Astrocyte of the spinal cord (primary cell): ENCODE results near the gene KIF3A.
A peak's percentile ranks its signal among the peaks of the same experiment; 100 is the strongest.

Experiments
- DNase-seq: peaks from one replicate; pipeline ENCODE4 v3.0.0; 2011; ENCODE audit warnings: low read depth, low spot score
- H3K4me3 ChIP-seq: 2 replicates; pipeline ENCODE4 v1.5.1; 2011; ENCODE audit warnings: low read depth, mild to moderate bottlenecking, low read length, moderate library complexity
- in situ Hi-C: cut with HindIII; loops from 2 replicates; pipeline ENCODE4 v1.10.0; 2017; ENCODE audit warnings: low sequenced_read_pairs
- TF ChIP-seq, protein P1 (sequence below): IDR thresholded peaks from 2 replicates; pipeline ENCODE4 v1.5.1; 2012; ENCODE audit warnings: low read depth, mild to moderate bottlenecking, low read length, inconsistent platforms

The KIF3A gene

DNA sequence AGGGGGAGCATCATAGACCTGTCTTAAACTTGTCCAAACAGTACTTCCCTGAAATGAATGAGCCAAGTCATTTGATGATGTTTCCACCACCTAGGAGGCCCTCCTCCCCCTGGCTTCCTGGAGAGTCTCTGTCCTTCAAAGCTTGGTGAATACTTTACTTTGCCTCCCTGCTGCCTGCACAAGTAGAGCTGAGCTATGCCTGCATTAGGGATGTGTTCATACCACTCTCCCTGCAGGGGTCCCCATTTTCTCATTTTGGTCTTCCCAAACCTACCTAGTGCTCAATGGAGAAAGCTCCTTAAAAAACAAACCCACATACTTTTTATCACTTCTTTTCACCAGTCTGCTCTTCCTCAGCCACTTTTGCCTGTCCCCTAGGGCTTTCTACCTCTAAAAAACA, 17.6 kb upstream of the KIF3A start:
- in situ Hi-C loops: no loop called here
- H3K4me3 ChIP-seq: no peak overlapping the region
- TF ChIP-seq, protein P1, sequence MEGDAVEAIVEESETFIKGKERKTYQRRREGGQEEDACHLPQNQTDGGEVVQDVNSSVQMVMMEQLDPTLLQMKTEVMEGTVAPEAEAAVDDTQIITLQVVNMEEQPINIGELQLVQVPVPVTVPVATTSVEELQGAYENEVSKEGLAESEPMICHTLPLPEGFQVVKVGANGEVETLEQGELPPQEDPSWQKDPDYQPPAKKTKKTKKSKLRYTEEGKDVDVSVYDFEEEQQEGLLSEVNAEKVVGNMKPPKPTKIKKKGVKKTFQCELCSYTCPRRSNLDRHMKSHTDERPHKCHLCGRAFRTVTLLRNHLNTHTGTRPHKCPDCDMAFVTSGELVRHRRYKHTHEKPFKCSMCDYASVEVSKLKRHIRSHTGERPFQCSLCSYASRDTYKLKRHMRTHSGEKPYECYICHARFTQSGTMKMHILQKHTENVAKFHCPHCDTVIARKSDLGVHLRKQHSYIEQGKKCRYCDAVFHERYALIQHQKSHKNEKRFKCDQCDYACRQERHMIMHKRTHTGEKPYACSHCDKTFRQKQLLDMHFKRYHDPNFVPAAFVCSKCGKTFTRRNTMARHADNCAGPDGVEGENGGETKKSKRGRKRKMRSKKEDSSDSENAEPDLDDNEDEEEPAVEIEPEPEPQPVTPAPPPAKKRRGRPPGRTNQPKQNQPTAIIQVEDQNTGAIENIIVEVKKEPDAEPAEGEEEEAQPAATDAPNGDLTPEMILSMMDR: peak; percentile 36
- DNase-seq: peak; percentile 43

DNA sequence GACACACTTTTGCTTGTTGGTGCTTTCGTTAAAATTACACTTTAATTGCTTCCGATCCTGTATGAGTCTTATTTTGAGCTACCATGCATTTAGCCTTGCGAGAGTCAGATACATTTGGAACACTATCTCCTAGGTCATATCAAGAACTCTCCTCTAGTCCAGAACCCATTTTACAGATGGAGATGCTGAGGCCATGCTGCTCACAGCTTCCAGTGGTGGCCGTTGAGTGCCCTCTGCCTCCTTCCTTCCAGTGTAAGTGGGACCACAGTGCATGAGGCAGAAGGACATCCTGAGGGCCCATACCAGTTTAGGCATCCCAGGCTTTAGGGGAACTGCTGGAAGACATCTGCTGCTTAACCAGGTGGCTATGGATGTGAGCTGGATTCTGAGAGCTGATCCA, 16.8 kb upstream of the KIF3A start:
- H3K4me3 ChIP-seq: no peak overlapping the region
- no peak for DNase-seq
- in situ Hi-C loops: no loop called here
- TF ChIP-seq, protein P1: no peak

DNA sequence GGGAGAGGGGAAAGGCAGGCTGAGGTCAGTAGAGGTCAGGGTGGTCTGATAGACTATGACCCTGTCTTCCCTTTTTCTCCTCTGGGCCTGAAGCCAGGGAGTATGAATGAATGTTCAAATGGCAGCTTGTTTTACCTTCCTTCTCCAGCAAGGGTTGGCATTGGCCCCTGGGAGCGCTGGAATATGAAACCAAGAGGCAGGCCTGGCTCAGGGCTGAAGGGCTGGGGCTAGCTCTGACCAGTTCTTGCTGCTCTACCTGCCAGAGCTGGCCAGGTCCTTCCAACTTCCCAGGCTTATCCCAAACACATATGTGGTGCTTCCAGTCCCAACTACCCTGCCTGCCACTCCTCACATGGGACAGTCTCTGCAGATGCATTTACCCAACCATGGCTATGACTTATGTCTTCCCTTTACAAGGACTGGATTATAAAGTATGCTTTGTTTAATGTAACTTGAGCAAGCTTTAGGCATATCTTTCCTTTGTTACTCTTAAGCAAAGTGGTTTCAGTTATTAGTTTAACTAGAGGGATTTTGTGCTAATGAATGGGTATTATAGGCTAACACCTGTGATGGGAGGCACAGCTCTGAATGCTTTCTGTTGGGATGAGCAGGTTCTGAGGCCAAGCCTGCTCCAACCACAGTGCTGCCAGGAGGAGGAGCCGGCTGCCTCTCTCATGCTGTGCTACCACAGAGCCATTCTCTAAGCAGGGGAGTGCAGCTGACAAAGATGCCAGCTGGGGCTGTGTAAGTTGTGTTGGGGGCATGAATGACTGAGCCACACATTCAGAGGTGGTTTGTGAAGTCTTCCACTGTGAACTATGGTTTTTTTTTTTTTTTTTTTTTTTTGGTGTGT, 16.0 kb upstream of the KIF3A start:
- DNase-seq: no peak
- in situ Hi-C loops: no loop called here
- H3K4me3 ChIP-seq: no peak overlapping the region
- TF ChIP-seq, protein P1: peak; percentile 21

DNA sequence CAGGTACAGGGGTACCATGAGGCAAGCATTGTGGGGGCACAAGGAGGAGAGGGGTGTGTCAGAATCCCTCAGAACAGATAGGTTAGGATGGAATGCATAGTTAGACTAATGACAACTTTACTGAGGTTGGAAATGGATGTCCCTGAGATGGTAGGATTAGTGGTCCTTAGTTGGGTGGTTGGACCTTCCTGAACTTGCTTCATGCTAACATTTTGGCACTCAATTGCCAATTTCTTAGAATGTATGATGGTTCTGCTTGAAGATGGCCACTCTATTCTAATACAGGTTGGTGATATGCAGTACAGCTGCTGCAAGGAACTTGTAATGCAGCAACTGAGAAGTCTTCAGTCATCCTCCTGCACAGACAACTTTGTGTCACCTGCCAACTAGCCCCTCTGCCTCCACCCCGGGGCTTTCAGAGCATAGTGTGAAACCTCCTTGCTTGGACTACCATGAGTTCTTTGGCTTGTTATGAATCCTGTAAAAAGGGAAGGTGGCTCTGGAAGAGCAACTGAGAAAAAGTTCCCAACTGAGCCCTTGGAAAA, 15.3 kb upstream of the KIF3A start:
- in situ Hi-C loops: no loop called here
- no peak overlapping the region for H3K4me3 ChIP-seq
- DNase-seq: no peak
- TF ChIP-seq, protein P1: no peak

DNA sequence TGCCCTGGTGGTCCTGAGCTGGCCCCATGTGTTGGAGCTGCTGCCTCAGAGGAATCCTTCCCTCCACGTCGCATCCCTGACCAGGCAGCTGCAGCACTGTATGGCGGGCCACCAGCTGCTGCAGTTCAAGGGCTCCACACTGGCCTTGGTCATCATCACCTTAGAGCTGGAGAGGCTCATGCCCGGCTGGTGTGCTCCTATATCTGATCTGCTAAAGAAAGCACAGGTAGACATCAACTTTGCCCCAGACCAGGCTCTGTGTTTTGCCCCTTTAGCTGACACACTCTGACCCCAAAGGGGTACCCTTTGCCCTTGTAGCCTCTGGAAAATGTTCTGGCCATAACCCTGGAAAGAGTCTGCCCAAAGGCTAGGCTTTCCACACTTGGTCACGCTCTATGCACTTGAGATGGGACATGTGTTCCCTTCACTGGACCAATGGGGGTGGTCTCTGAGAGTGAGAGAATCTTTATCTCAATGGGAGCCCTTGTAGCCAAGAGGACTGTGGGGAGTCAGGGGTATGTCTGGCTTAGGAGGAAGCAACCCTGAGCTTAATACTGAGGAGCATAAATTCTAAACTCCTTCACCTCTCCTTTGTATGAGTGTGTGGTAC, 14.7 kb upstream of the KIF3A start:
- TF ChIP-seq, protein P1: no peak
- no peak overlapping the region for H3K4me3 ChIP-seq
- in situ Hi-C loops: no loop called here
- no peak for DNase-seq

DNA sequence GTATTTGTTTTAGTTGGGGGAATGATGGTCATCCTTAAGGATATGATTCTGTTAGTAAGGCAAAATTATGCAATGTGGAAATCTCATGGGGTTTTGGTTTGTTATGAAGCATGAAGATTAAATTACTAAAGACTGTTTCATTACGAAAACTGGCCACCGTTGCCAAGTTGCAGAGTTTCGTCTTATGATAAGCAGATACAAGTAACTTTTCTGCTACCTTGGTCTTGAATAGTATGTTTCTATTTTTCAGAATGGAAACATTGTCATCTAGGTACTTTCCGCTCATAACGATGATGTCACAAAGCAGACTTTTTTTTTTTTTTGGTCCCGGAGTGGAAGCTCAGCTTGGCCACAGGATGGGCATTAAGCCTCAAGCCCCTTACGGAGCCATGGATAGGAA, 14.1 kb upstream of the KIF3A start:
- no peak overlapping the region for H3K4me3 ChIP-seq
- TF ChIP-seq, protein P1: no peak
- DNase-seq: peak; percentile 28
- in situ Hi-C loops: no loop called here
